Neuron (in vitro differentiated cells): Measurements from ENCODE around the gene TSHZ2.

ENCODE experiments used
- H2AFZ ChIP-seq: one replicate; pipeline ENCODE4 v1.6.1; 2013; ENCODE audit warnings: low read depth, mild to moderate bottlenecking, inconsistent platforms, low read length, moderate library complexity
- H3K27me3 ChIP-seq: one replicate; pipeline ENCODE4 v1.6.1; 2013; ENCODE audit warnings: low read length; ENCODE audit not compliant: insufficient read depth
- H3K36me3 ChIP-seq: one replicate; pipeline ENCODE4 v1.6.1; 2013; ENCODE audit warnings: low read length; ENCODE audit not compliant: insufficient read depth
- H3K4me1 ChIP-seq: one replicate; pipeline ENCODE4 v1.6.1; 2013; ENCODE audit warnings: low read length; ENCODE audit not compliant: insufficient read depth
- H3K4me3 ChIP-seq: 2 replicates; pipeline ENCODE4 v1.5.1; 2013; ENCODE audit warnings: mild to moderate bottlenecking, low read length, moderate library complexity
- H3K9me3 ChIP-seq: one replicate; pipeline ENCODE4 v1.6.1; 2013; ENCODE audit warnings: low read length

Gene TSHZ2

DNA sequence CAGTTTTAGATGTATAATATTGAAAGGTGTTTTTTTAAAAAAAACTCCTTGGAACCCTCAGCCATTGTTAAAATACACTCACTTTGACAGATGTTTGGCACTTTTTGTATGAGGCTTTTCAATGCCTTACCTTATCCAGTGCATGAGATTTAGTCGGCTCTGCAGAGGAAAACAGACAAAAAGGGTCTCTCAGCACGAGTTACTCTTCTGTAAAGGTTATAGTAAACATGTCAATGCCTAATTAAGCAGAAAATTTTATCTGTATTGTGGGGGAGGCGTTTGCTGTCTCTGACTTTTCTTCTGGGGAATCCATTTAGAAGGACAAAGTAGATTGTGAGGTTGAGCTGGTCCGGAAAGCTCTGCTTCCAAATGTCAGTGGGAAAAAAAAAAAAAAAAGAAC is 278.3 kb downstream of the TSHZ2 start:
- no peaks in the 10 kb centered on the region for H3K36me3 ChIP-seq
- peaks cover 27% of the 10 kb centered on the region for H3K4me1 ChIP-seq
- no peak overlapping the region for H3K4me3 ChIP-seq
- peaks cover 12% of the 10 kb centered on the region for H3K9me3 ChIP-seq
- peak overlapping the region; percentile 10 for H2AFZ ChIP-seq
- H3K27me3 ChIP-seq, result no peaks in the 10 kb centered on the region

- Histone ChIP-seq H2AFZ (no peak overlapping the region), H3K36me3 (no peaks in the 10 kb centered on the region), H3K4me3 (no peak overlapping the region), H3K27me3 (no peaks in the 10 kb centered on the region), H3K9me3 (peaks cover 12% of the 10 kb centered on the region), H3K4me1 (peaks cover 27% of the 10 kb centered on the region)
Measured at GRCh38 chr20:53252002-53252401, 279.8 kb downstream of the TSHZ2 start.

DNA sequence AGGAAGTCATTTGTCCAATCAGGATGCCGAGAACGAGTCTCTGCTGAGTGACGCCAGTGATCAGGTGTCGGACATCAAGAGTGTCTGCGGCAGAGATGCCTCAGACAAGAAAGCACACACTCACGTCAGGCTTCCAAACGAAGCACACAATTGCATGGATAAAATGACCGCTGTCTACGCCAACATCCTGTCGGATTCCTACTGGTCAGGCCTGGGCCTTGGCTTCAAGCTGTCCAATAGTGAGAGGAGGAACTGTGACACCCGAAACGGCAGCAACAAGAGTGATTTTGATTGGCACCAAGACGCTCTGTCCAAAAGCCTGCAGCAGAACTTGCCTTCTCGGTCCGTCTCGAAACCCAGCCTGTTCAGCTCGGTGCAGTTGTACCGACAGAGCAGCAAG is 281.5 kb downstream of the TSHZ2 start:
- no peak overlapping the region for H3K4me3 ChIP-seq
- H2AFZ ChIP-seq, result no peak overlapping the region
- H3K4me1 ChIP-seq, result peaks cover 27% of the 10 kb centered on the region
- no peaks in the 10 kb centered on the region for H3K36me3 ChIP-seq
- H3K27me3 ChIP-seq, result no peaks in the 10 kb centered on the region
- peaks cover 12% of the 10 kb centered on the region for H3K9me3 ChIP-seq

- no peak overlapping the region for H3K4me3 ChIP-seq
- H3K27me3 ChIP-seq, result no peaks in the 10 kb centered on the region
- peaks cover 12% of the 10 kb centered on the region for H3K9me3 ChIP-seq
- no peaks in the 10 kb centered on the region for H3K36me3 ChIP-seq
- H3K4me1 ChIP-seq, result peaks cover 17% of the 10 kb centered on the region
- H2AFZ ChIP-seq, result no peak overlapping the region
Measured at GRCh38 chr20:53255102-53255710, 283.0 kb downstream of the TSHZ2 start.

GRCh38 chr20:53258741-53259140 is 286.6 kb downstream of the TSHZ2 start:
- Histone ChIP-seq H3K9me3 (peaks cover 10% of the 10 kb centered on the region), H3K36me3 (no peaks in the 10 kb centered on the region), H2AFZ (no peak overlapping the region), H3K4me1 (peaks cover 7% of the 10 kb centered on the region), H3K27me3 (no peaks in the 10 kb centered on the region), H3K4me3 (no peak overlapping the region)

GRCh38 chr20:53260168-53260567 is 288.0 kb downstream of the TSHZ2 start:
- Histone ChIP-seq H3K9me3 (no peaks in the 10 kb centered on the region), H3K36me3 (no peaks in the 10 kb centered on the region), H2AFZ (no peak overlapping the region), H3K4me3 (no peak overlapping the region), H3K4me1 (peaks cover 9% of the 10 kb centered on the region), H3K27me3 (no peaks in the 10 kb centered on the region)

DNA sequence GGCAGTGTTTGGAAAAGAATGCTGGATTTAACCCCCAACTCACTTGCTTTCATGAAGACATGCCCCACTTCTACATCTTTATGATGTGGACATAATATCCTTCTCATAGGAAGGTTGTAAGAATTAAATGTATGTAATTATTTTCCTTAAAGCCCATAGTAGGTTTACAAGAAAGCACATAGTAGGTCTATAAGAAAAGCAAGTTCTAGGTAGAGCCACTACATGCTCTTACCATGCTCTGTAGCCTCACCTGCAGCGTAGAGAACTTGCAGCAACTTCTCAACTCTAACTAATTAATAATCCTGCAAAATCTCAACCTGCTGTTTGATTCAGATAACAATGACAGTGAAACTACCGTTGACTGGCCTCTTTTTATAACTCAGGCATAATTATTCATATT is 288.4 kb downstream of the TSHZ2 start:
- H3K4me1 ChIP-seq, result peaks cover 12% of the 10 kb centered on the region
- no peak overlapping the region for H2AFZ ChIP-seq
- no peaks in the 10 kb centered on the region for H3K27me3 ChIP-seq
- no peak overlapping the region for H3K4me3 ChIP-seq
- no peaks in the 10 kb centered on the region for H3K36me3 ChIP-seq
- H3K9me3 ChIP-seq, result no peaks in the 10 kb centered on the region

GRCh38 chr20:53262365-53262764 is 290.2 kb downstream of the TSHZ2 start:
- Histone ChIP-seq H3K4me3 (no peak overlapping the region), H3K27me3 (no peaks in the 10 kb centered on the region), H3K9me3 (no peaks in the 10 kb centered on the region), H2AFZ (no peak overlapping the region), H3K4me1 (peaks cover 12% of the 10 kb centered on the region), H3K36me3 (no peaks in the 10 kb centered on the region)

- Histone ChIP-seq H3K9me3 (no peaks in the 10 kb centered on the region), H3K4me3 (no peak overlapping the region), H3K36me3 (no peaks in the 10 kb centered on the region), H3K4me1 (peaks cover 12% of the 10 kb centered on the region), H3K27me3 (no peaks in the 10 kb centered on the region), H2AFZ (no peak overlapping the region)
Measured at GRCh38 chr20:53263554-53264438, 291.6 kb downstream of the TSHZ2 start.

- no peak overlapping the region for H2AFZ ChIP-seq
- H3K9me3 ChIP-seq, result no peaks in the 10 kb centered on the region
- H3K4me1 ChIP-seq, result peaks cover 12% of the 10 kb centered on the region
- no peak overlapping the region for H3K4me3 ChIP-seq
- no peaks in the 10 kb centered on the region for H3K36me3 ChIP-seq
- H3K27me3 ChIP-seq, result no peaks in the 10 kb centered on the region
Measured at GRCh38 chr20:53264604-53265003, 292.4 kb downstream of the TSHZ2 start.

DNA sequence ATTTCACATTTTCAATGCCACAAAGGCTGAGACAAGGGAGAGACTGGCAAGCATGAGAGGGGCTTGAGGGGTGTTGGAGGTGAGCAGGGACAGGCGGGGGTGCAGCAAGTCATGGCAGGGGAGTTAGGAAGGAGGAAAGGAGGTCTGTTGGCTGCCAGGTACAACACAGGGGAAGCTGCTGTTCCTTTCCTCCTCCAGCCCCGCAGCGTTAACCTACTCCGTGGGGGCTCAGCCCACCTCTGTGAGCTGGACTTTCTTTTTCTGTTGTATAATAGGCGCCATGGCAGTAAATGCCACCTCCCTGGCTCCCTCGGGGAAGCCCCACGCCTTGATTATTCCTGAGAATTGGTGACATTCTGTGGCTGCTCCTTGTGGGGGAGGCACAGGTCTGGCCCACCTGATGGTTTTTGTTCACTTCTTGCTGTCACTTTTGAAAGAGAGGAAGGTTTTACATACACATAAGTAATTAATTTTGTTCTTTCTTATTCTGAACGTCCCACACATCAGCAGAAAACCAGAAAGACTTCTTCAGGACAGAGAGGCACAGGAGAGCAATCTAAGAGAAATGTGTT is 293.2 kb downstream of the TSHZ2 start:
- no peak overlapping the region for H2AFZ ChIP-seq
- H3K4me1 ChIP-seq, result peaks cover 12% of the 10 kb centered on the region
- no peaks in the 10 kb centered on the region for H3K9me3 ChIP-seq
- no peaks in the 10 kb centered on the region for H3K27me3 ChIP-seq
- H3K36me3 ChIP-seq, result no peaks in the 10 kb centered on the region
- no peak overlapping the region for H3K4me3 ChIP-seq

DNA sequence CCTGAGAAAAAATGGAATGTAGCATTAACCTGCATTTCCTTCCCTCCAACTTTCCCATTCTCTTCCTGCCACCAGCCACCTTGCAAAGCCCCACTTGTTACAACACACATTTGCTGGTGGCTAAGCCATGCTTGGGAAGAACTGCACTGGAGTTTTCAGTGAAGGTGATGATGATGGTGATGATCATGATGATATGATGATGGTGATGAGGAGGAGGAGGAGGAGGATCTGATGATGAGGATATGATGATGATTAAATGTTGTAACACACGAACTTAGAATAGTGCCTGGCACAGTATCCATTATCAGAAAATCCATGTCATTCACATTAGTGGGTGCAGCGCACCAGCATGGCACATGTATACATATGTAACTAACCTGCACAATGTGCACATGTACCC is 297.2 kb downstream of the TSHZ2 start:
- Histone ChIP-seq H3K9me3 (peaks cover 3% of the 10 kb centered on the region), H3K27me3 (no peaks in the 10 kb centered on the region), H3K36me3 (no peaks in the 10 kb centered on the region), H3K4me1 (peaks cover 7% of the 10 kb centered on the region), H2AFZ (no peak overlapping the region), H3K4me3 (no peak overlapping the region)

DNA sequence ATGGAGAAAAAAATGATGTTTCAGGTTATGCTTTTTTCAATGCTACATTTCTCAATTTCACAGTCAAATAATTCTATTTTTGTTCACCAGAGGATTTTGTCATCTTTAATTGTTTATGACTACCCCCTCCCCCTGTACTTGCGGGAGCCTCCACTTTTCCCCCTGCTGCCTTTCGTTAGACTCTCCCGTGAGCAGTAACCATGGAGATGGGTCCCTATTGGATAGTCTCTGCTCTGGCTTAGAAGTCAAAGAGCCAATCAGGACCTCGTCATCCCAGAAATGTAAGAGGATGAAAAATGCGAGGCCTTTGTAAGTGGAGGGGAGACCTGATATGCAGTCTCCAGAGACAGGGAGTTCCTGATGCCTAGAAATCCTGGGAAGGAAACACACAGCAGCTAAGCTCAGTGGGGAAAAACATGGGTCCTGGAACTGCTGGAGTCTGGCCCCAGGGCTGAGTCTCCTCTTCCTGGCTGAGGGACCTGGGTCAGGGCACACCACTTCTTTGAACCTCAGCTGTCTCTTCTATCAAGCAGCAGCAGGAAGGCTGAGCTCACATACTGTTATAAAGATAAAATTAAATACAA is 298.7 kb downstream of the TSHZ2 start:
- Histone ChIP-seq H3K9me3 (peaks cover 6% of the 10 kb centered on the region), H2AFZ (no peak overlapping the region)

More for the DNA sequence above, 298.7 kb downstream of the TSHZ2 start:
- Histone ChIP-seq H3K4me3 (no peak overlapping the region), H3K36me3 (no peaks in the 10 kb centered on the region), H3K27me3 (no peaks in the 10 kb centered on the region), H3K4me1 (peaks cover 3% of the 10 kb centered on the region)
